ENCODE measurements around the gene FAM240B. TPM values are rescaled to one million over a fixed set of nuclear protein-coding genes. Genes with fewer than 3 reads are reported as not detected.

The FAM240B gene
- total and polyA plus RNA-seq, 2 of the 13 experiments (the other 11 are each of a cell fraction or from before 2014, with no cell fraction given), result not detected

DNA sequence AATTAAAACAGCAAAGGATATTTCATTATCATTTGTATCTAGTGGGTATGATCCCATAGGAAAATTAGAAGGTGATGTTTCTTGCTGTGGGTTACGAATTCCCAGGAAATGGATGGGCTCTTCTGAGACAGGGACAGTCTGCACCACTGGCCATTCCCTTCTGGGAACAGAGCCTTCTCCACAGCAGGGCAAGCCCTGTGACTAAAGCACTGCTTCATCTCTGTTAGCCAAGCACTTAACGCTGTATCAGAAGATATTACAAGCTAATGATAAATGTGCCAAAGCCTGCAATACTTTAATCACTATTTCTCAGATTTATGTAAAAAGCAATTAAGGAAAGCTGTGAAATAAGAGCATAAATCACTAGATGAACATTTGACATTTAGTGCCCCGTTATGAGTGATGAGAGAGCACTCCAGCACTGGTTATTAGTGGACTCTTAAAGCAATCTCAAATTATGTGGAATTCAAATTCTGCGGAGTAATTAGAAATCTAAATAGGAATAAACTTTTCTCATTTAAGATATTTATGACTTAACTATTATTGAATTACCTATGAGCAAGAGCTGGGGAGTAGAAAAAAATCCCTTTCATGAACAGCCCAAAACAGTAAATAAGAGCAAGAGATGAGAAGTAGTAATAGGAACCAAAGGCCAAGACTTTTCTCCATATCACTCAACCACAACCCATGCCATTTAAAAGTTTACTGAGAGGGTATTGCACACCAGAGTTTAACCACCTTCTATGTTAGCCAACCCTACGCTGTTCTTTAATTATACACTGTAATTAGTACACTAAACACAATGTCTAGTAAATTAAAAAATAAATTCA is 49.2 kb downstream of the FAM240B start (continued):
- TF ChIP-seq GTF3A (CRISPR knock-in tag; conservative IDR thresholded peaks at IDR 0.05) (no peak), MBD4 (IDR thresholded peaks at IDR 0.05; ENCODE audit: borderline replicate concordance, low read length) (no peak)

DNA sequence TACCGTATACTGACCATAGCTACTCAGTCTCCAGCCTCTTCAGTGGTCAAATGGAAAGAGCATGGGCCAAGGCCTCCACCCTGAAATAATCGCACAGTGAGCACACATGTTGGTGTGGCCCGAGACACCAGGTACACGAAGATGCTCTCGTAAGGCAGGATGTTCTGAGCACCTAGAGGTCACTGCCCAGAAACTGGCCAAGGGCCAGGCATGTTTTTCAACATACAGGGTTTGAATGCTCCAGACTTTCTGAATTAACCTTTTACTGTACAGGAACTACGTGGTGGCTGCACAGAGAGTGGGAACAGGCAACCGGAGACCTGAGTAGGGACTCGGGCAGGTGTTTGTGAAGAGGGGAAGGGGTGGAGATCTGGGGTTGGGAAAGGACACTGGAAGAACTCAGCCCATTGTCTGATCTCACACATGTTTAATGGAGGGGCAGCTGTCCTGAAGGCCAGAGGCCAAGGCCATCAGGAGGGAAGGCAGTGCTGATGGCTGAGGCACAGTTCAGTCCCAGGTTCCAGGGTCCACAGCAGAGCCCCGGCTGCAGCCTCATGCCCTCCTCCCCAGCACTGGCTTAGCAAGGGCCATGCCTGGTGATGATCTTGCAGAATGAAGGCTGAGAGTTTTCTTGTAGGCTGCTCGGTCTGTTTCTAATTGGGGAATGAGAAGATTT is 51.0 kb downstream of the FAM240B start:
- H2AFZ ChIP-seq (ENCODE audit: low read length), result no peak overlapping the region
- H3K27ac ChIP-seq (ENCODE audit: extremely low read length, insufficient read depth, low read length), result no peak overlapping the region
- H3K79me2 ChIP-seq (ENCODE audit: insufficient read depth, low read length), result no peaks in the 10 kb centered on the region
- no peaks in the 10 kb centered on the region for H3K36me3 ChIP-seq (replicated peaks in 1 of 2; ENCODE audit: control insufficient read depth in 1 of 2, insufficient read depth in 2 of 2, low read length in 2 of 2)
- peaks cover 0 to 28% of the 10 kb centered on the region in 2 experiments; a peak in 2 of 5 replicates for H3K27me3 ChIP-seq (ENCODE audit: control insufficient read depth in 1 of 2, insufficient read depth in 2 of 2, low read length in 2 of 2)
- H3K9ac ChIP-seq (ENCODE audit: insufficient read depth, low read depth, low read length), result no peak overlapping the region
- no peak for FAIRE-seq
- BruUV-seq (replicated peaks), result no TSS peak
- H3K4me2 ChIP-seq (ENCODE audit: low read depth, low read length), result peak overlapping the region; percentile 9; the same call in 1 of the 2 replicates
- peaks cover 23% of the 10 kb centered on the region for H3K4me1 ChIP-seq (ENCODE audit: insufficient read depth, low read length)
- ATAC-seq, result peak; percentile 67
- in situ Hi-C loops (cut with HindIII; ENCODE audit: extremely low pct_ligation_motif_present, low pct_unique_long_range_greater_than_20kb) (no loop called here), intact Hi-C loops (cut with micrococcal nuclease; ENCODE audit: unreplicated experiment) (no loop called here)
- H4K20me1 ChIP-seq (ENCODE audit: insufficient read depth, low read length), result no peaks in the 10 kb centered on the region
- DNase-seq (ENCODE audit: low spot score), result no peak
- 24% methylated on average over 9 of the region's 10 CpGs for WGBS (ENCODE audit: low lambda C conversion rate)
- H3K4me3 ChIP-seq (replicated peaks in 1 of 3; ENCODE audit: insufficient read depth in 1 of 3, low read depth in 2 of 3, low read length in 3 of 3), result no peak overlapping the region
- H3K9me3 ChIP-seq (ENCODE audit: low read length), result no peaks in the 10 kb centered on the region
- ChIA-PET POLR2A (no interaction called here), CTCF (ENCODE audit: low intra/inter-chr PET ratio, low total read pairs) (no interaction called here)
- TF ChIP-seq SOX13 (IDR thresholded peaks at IDR 0.05), result no peak
- TF ChIP-seq SOX13 (CRISPR knock-in tag; conservative IDR thresholded peaks at IDR 0.05 in 1 of 2, IDR thresholded peaks at IDR 0.05 in 1 of 2), result peak in 1 of 2 experiments; percentile 26; a peak in 1 of 4 replicates
- TF ChIP-seq SOX6 (IDR thresholded peaks at IDR 0.05), result no peak
- peak; percentile 69 for TF ChIP-seq SOX6 (CRISPR knock-in tag; IDR thresholded peaks at IDR 0.05)
- no peak for TF ChIP-seq ZNF329 (CRISPR knock-in tag; IDR thresholded peaks at IDR 0.05; ENCODE audit: low read depth)
- TF ChIP-seq MXI1 (IDR thresholded peaks at IDR 0.05; ENCODE audit: borderline replicate concordance, low read depth, low read length), result no peak
- TF ChIP-seq HNF4A (CRISPR knock-in tag; IDR thresholded peaks at IDR 0.05), result peak; percentile 64
- TF ChIP-seq, protein P1, sequence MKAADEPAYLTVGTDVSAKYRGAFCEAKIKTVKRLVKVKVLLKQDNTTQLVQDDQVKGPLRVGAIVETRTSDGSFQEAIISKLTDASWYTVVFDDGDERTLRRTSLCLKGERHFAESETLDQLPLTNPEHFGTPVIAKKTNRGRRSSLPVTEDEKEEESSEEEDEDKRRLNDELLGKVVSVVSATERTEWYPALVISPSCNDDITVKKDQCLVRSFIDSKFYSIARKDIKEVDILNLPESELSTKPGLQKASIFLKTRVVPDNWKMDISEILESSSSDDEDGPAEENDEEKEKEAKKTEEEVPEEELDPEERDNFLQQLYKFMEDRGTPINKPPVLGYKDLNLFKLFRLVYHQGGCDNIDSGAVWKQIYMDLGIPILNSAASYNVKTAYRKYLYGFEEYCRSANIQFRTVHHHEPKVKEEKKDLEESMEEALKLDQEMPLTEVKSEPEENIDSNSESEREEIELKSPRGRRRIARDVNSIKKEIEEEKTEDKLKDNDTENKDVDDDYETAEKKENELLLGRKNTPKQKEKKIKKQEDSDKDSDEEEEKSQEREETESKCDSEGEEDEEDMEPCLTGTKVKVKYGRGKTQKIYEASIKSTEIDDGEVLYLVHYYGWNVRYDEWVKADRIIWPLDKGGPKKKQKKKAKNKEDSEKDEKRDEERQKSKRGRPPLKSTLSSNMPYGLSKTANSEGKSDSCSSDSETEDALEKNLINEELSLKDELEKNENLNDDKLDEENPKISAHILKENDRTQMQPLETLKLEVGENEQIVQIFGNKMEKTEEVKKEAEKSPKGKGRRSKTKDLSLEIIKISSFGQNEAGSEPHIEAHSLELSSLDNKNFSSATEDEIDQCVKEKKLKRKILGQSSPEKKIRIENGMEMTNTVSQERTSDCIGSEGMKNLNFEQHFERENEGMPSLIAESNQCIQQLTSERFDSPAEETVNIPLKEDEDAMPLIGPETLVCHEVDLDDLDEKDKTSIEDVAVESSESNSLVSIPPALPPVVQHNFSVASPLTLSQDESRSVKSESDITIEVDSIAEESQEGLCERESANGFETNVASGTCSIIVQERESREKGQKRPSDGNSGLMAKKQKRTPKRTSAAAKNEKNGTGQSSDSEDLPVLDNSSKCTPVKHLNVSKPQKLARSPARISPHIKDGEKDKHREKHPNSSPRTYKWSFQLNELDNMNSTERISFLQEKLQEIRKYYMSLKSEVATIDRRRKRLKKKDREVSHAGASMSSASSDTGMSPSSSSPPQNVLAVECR (CRISPR knock-in tag; IDR thresholded peaks at IDR 0.05; ENCODE audit: borderline replicate concordance), result no peak
- TF ChIP-seq ZSCAN29 (CRISPR knock-in tag; conservative IDR thresholded peaks at IDR 0.05), result no peak
- TF ChIP-seq JDP2 (CRISPR knock-in tag; IDR thresholded peaks at IDR 0.05; ENCODE audit: borderline replicate concordance), result no peak
- TF ChIP-seq, protein P2, sequence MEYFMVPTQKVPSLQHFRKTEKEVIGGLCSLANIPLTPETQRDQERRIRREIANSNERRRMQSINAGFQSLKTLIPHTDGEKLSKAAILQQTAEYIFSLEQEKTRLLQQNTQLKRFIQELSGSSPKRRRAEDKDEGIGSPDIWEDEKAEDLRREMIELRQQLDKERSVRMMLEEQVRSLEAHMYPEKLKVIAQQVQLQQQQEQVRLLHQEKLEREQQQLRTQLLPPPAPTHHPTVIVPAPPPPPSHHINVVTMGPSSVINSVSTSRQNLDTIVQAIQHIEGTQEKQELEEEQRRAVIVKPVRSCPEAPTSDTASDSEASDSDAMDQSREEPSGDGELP (IDR thresholded peaks at IDR 0.05; ENCODE audit: borderline replicate concordance, low read depth), result peak; percentile 22; the same call in 1 of the 2 replicates
- no peak for TF ChIP-seq REXO4 (CRISPR knock-in tag; IDR thresholded peaks at IDR 0.05; ENCODE audit: borderline replicate concordance)
- TF ChIP-seq MTA1 (CRISPR knock-in tag; IDR thresholded peaks at IDR 0.05; ENCODE audit: borderline replicate concordance), result peak; percentile 42; the same call in 1 of the 2 replicates
- TF ChIP-seq, protein P3, sequence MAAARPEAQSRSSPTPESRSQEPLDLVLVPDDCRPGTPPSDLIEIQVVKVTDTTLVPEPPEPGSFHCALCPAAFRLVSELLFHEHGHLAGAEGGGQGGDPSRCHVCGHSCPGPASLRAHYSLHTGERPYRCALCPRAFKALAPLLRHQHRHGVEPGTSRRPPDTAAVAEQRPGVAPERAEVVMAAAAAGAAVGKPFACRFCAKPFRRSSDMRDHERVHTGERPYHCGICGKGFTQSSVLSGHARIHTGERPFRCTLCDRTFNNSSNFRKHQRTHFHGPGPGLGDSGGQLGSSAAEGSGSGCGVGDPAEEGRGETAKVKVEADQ (CRISPR knock-in tag; IDR thresholded peaks at IDR 0.05; ENCODE audit: borderline replicate concordance), result no peak
